WTC11 (cell line): ENCODE data around the gene NEK4. TPM values are rescaled to one million over a fixed set of nuclear protein-coding genes. Genes with fewer than 3 reads are reported as not detected.

ENCODE experiments used
- ATAC-seq: fragments of 200-7000 bp; cut with Tn5 transposase; 2 replicates; pipeline ENCODE4 v1.10.0; 2021; ENCODE audit warnings: mild to moderate bottlenecking, moderate library complexity
- CTCF ChIA-PET: fragments of 300-600 bp; sonication (Branson Sonifier 250); formaldehyde crosslinking; loops from one replicate; lab custom pipeline; 2021; ENCODE audit warnings: antibody characterized with exemption; lab: Charles Lee
- POLR2A ChIA-PET: fragments of 350-600 bp; sonication (Branson Sonifier 250); formaldehyde crosslinking; loops from one replicate; lab custom pipeline; 2021; ENCODE audit warnings: antibody characterized with exemption; lab: Charles Lee
- DNase-seq: peaks from one replicate; pipeline ENCODE4 v3.0.0; 2021; ENCODE audit warnings: low spot score
- H3K27ac Mint-ChIP-seq: 2 replicates; pipeline ENCODE4 v1.8.0; 2021; ENCODE audit warnings: mixed read lengths
- H3K27me3 Mint-ChIP-seq: 2 replicates; pipeline ENCODE4 v1.8.0; 2021; ENCODE audit warnings: low read depth, mild to moderate bottlenecking, moderate library complexity, mixed read lengths
- H3K36me3 Mint-ChIP-seq: 2 replicates; pipeline ENCODE4 v1.8.0; 2021; ENCODE audit warnings: mixed read lengths
- H3K4me1 Mint-ChIP-seq: 2 replicates; pipeline ENCODE4 v1.8.0; 2022; ENCODE audit warnings: mixed read lengths
- H3K4me3 Mint-ChIP-seq: 2 replicates; pipeline ENCODE4 v1.8.0; 2021; ENCODE audit warnings: mild to moderate bottlenecking, moderate library complexity, mixed read lengths
- H3K9me3 Mint-ChIP-seq: 2 replicates; pipeline ENCODE4 v1.8.0; 2021; ENCODE audit warnings: mixed read lengths
- CREB1 ChIP-seq: sonication (generic); formaldehyde crosslinking; IDR thresholded peaks from 2 replicates; pipeline ENCODE4 v1.8.0; 2023; ENCODE audit warnings: mild to moderate bottlenecking, missing genetic modification reagents
- E2F1 ChIP-seq: sonication (generic); formaldehyde crosslinking; IDR thresholded peaks from 2 replicates; pipeline ENCODE4 v1.8.0; 2022; ENCODE audit warnings: mild to moderate bottlenecking, missing genetic modification reagents
- ELF4 ChIP-seq: sonication (generic); formaldehyde crosslinking; IDR thresholded peaks from 2 replicates; pipeline ENCODE4 v1.8.1; 2022; ENCODE audit warnings: low read depth, mild to moderate bottlenecking, moderate library complexity, missing genetic modification reagents
- FOXK1 ChIP-seq: sonication (generic); formaldehyde crosslinking; IDR thresholded peaks from 2 replicates; pipeline ENCODE4 v1.8.0; 2022; ENCODE audit warnings: mild to moderate bottlenecking, moderate library complexity, missing genetic modification reagents
- HMGXB4 ChIP-seq: sonication (generic); formaldehyde crosslinking; IDR thresholded peaks from 2 replicates; pipeline ENCODE4 v1.8.1; 2023; ENCODE audit warnings: mild to moderate bottlenecking, moderate library complexity, missing genetic modification reagents
- IRF1 ChIP-seq: sonication (generic); formaldehyde crosslinking; IDR thresholded peaks from 2 replicates; pipeline ENCODE4 v1.8.0; 2023; ENCODE audit warnings: missing genetic modification reagents
- NFYB ChIP-seq: sonication (generic); formaldehyde crosslinking; conservative IDR thresholded peaks from 2 replicates; pipeline ENCODE4 v1.8.0; 2022; ENCODE audit warnings: low read depth, missing genetic modification reagents
- NR1H2 ChIP-seq: sonication (generic); formaldehyde crosslinking; IDR thresholded peaks from 2 replicates; pipeline ENCODE4 v1.9.0; 2021; ENCODE audit warnings: mild to moderate bottlenecking, moderate library complexity, missing genetic modification reagents
- OVOL2 ChIP-seq: fragments of 250-450 bp; sonication (Bioruptor Pico); IDR thresholded peaks from 2 replicates; pipeline ENCODE4 v1.9.0; 2021; ENCODE audit warnings: mild to moderate bottlenecking, borderline replicate concordance
- PRDM15 ChIP-seq: sonication (generic); formaldehyde crosslinking; IDR thresholded peaks from 2 replicates; pipeline ENCODE4 v1.8.0; 2022; ENCODE audit warnings: missing genetic modification reagents
- PREB ChIP-seq: sonication (generic); formaldehyde crosslinking; IDR thresholded peaks from 2 replicates; pipeline ENCODE4 v1.8.1; 2022; ENCODE audit warnings: mild to moderate bottlenecking, missing genetic modification reagents, moderate library complexity, borderline replicate concordance
- RELA ChIP-seq: sonication (generic); formaldehyde crosslinking; IDR thresholded peaks from 2 replicates; pipeline ENCODE4 v1.8.1; 2022; ENCODE audit warnings: missing genetic modification reagents, mild to moderate bottlenecking, borderline replicate concordance
- STAT6 ChIP-seq: sonication (generic); formaldehyde crosslinking; conservative IDR thresholded peaks from 2 replicates; pipeline ENCODE4 v1.8.1; 2023; ENCODE audit warnings: mild to moderate bottlenecking, low read depth, missing genetic modification reagents, moderate library complexity
- USF1 ChIP-seq: sonication (generic); formaldehyde crosslinking; IDR thresholded peaks from 2 replicates; pipeline ENCODE4 v1.8.0; 2022; ENCODE audit warnings: mild to moderate bottlenecking, missing genetic modification reagents
- ZNF138 ChIP-seq: sonication (generic); formaldehyde crosslinking; conservative IDR thresholded peaks from 2 replicates; pipeline ENCODE4 v1.8.1; 2022; ENCODE audit warnings: mild to moderate bottlenecking, moderate library complexity, missing genetic modification reagents
- ZNF219 ChIP-seq: sonication (generic); formaldehyde crosslinking; IDR thresholded peaks from 2 replicates; pipeline ENCODE4 v1.8.0; 2023; ENCODE audit warnings: missing genetic modification reagents, mild to moderate bottlenecking, borderline replicate concordance
- ZNF396 ChIP-seq: fragments of 250-450 bp; sonication (Bioruptor Pico); IDR thresholded peaks from 2 replicates; pipeline ENCODE4 v1.8.0; 2021; ENCODE audit warnings: mild to moderate bottlenecking, moderate library complexity, borderline replicate concordance
- ZSCAN18 ChIP-seq: fragments of 250-450 bp; sonication (Bioruptor Pico); IDR thresholded peaks from 2 replicates; pipeline ENCODE4 v2.1.2; 2022; ENCODE audit warnings: mild to moderate bottlenecking, moderate library complexity
- total RNA-seq: library from RNA; stranded (reverse); gene quantifications from 3 replicates; pipeline ENCODE4 v1.2.3, GENCODE V29; 2021

NEK4 gene
- total RNA-seq, 1 experiment from 2014 or later = 31.4 TPM

GRCh38 chr3:52817860-52818259 is 47.1 kb upstream of the NEK4 start (continued):
- TF ChIP-seq PREB (CRISPR knock-in tag) = no peak
- no peak for TF ChIP-seq RELA (CRISPR knock-in tag)
- no peak for TF ChIP-seq FOXK1 (CRISPR knock-in tag)
- TF ChIP-seq PRDM15 = no peak
- no peak for TF ChIP-seq ELF4 (CRISPR knock-in tag)
- no peak for TF ChIP-seq ZNF396 (CRISPR knock-in tag)

- no peak overlapping the region for H3K27ac Mint-ChIP-seq
These were observed 46.5 kb upstream of the NEK4 start for GRCh38 chr3:52817221-52817620.

More at GRCh38 chr3:52817221-52817620, 46.5 kb upstream of the NEK4 start:
- ATAC-seq (no peak), DNase-seq (no peak)
- ChIA-PET POLR2A (no interaction called here), CTCF (interaction anchor here (1.3 kb wide), 2 partner anchors 9 to 16 kb away, joined by 3 to 5 read pairs; no protein-coding TSS in a partner anchor)
- no peaks in the 10 kb centered on the region for H3K36me3 Mint-ChIP-seq
- H3K27me3 Mint-ChIP-seq = no peaks in the 10 kb centered on the region
- peaks cover 12% of the 10 kb centered on the region for H3K4me1 Mint-ChIP-seq
- TF ChIP-seq IRF1 (no peak), E2F1 (CRISPR knock-in tag) (no peak), USF1 (CRISPR knock-in tag) (no peak), NR1H2 (CRISPR knock-in tag) (no peak), NFYB (CRISPR knock-in tag) (no peak), OVOL2 (CRISPR knock-in tag) (no peak), PREB (CRISPR knock-in tag) (no peak), STAT6 (CRISPR knock-in tag) (no peak), ZNF219 (CRISPR knock-in tag) (no peak), ZNF138 (CRISPR knock-in tag) (no peak), HMGXB4 (CRISPR knock-in tag) (no peak), CREB1 (CRISPR knock-in tag) (no peak), ZSCAN18 (CRISPR knock-in tag) (no peak)
- TF ChIP-seq, all 79 proteins: peak for 0
- H3K4me3 Mint-ChIP-seq = no peak overlapping the region
- H3K9me3 Mint-ChIP-seq = no peaks in the 10 kb centered on the region
